Cardiac muscle cell (in vitro differentiated cells and primary cell): ENCODE data around the gene CENPA. TPM values are rescaled to one million over a fixed set of nuclear protein-coding genes. Genes with fewer than 3 reads are reported as not detected.

ENCODE experiments used
- DNase-seq, 2 donors: peaks; one replicate each; pipeline versions ENCODE4 v3.0.0 to v3.0.0-alpha.2; 2010 to 2017; ENCODE audit warnings: low read depth in 1 of 2, low spot score in 1 of 2
- H3K27ac ChIP-seq: fragments of 200-600 bp; sonication (generic); 2 replicates; pipeline ENCODE4 v1.5.1; 2016
- H3K27me3 ChIP-seq: fragments of 200-600 bp; sonication (generic); 2 replicates; pipeline ENCODE4 v1.6.0; 2016; ENCODE audit warnings: control low read depth
- H3K36me3 ChIP-seq: fragments of 200-600 bp; sonication (generic); 2 replicates; pipeline ENCODE4 v1.5.1; 2016; ENCODE audit warnings: control low read depth
- H3K4me1 ChIP-seq: fragments of 200-600 bp; sonication (generic); 2 replicates; pipeline ENCODE4 v1.8.1; 2017; ENCODE audit warnings: low read depth, mild to moderate bottlenecking, mixed run types
- H3K4me3 ChIP-seq: fragments of 200-600 bp; sonication (generic); 2 replicates; pipeline ENCODE4 v1.5.1; 2016; ENCODE audit warnings: mild to moderate bottlenecking
- H3K9me3 ChIP-seq: fragments of 200-600 bp; sonication (generic); 2 replicates; pipeline ENCODE4 v1.5.1; 2017; ENCODE audit warnings: low read depth, mild to moderate bottlenecking, control low read depth
- CTCF ChIP-seq: IDR thresholded peaks from 2 replicates; pipeline ENCODE4 v1.5.1; 2012; ENCODE audit warnings: low read depth, mild to moderate bottlenecking, low read length
- polyA plus RNA-seq: library from polyadenylated mRNA; unstranded; fragments of >200 nt; fragmentation: Nextera tagmentation; extraction: Ambion mirVana; gene quantifications from 2 replicates; pipeline ENCODE4 v1.2.1, GENCODE V29; 2016
- total RNA-seq: library from RNA; depleted of rRNA; stranded (reverse); fragments of >200 nt; gene quantifications from 2 replicates; pipeline ENCODE4 v1.2.3, GENCODE V29; 2016

CENPA gene
- total RNA-seq (1.9 and 18.6 TPM in 2 replicates), polyA plus RNA-seq (5.1 and 51.8 TPM in 2 replicates)

GRCh38 chr2:26785431-26786206 lies at the start of gene CENPA:
Gene CENPA (plus strand): TSS chr2:26786056. CDS start chr2:26786197, 141 bp downstream.
- peak within 1 kb of the TSS; percentile 85 for H3K4me3 ChIP-seq

GRCh38 chr2:26737221-26737620 lies 48.6 kb upstream of the CENPA start:
- DNase-seq: no peak
- peaks cover 10% of the 10 kb centered on the region for H3K4me1 ChIP-seq
- TF ChIP-seq CTCF: no peak
- no peaks in the 10 kb centered on the region for H3K27me3 ChIP-seq
- no peaks in the 10 kb centered on the region for H3K9me3 ChIP-seq
- H3K4me3 ChIP-seq: no peak overlapping the region
- H3K27ac ChIP-seq: no peak overlapping the region
- no peaks in the 10 kb centered on the region for H3K36me3 ChIP-seq

More at GRCh38 chr2:26785431-26786206, at the start of gene CENPA:
- no peaks in the 10 kb centered on the region for H3K9me3 ChIP-seq
- peak within 1 kb of the TSS; percentile 18 for H3K27ac ChIP-seq
- TF ChIP-seq CTCF: peak; percentile 3
- peak; percentile 99 to 100 for DNase-seq
- H3K36me3 ChIP-seq: no peaks in the 10 kb centered on the region
- no peaks in the 10 kb centered on the region for H3K27me3 ChIP-seq
- no peaks in the 10 kb centered on the region for H3K4me1 ChIP-seq

GRCh38 chr2:26738481-26738880 lies 47.4 kb upstream of the CENPA start:
- H3K27ac ChIP-seq: no peak overlapping the region
- no peak overlapping the region for H3K4me3 ChIP-seq
- no peaks in the 10 kb centered on the region for H3K36me3 ChIP-seq
- no peaks in the 10 kb centered on the region for H3K9me3 ChIP-seq
- TF ChIP-seq CTCF: no peak
- H3K4me1 ChIP-seq: peaks cover 10% of the 10 kb centered on the region
- DNase-seq: no peak
- H3K27me3 ChIP-seq: no peaks in the 10 kb centered on the region

GRCh38 chr2:26739514-26739913 lies 46.3 kb upstream of the CENPA start:
- peaks cover 10% of the 10 kb centered on the region for H3K4me1 ChIP-seq
- H3K27me3 ChIP-seq: no peaks in the 10 kb centered on the region
- no peaks in the 10 kb centered on the region for H3K9me3 ChIP-seq
- H3K27ac ChIP-seq: no peak overlapping the region
- no peak for TF ChIP-seq CTCF
- no peak for DNase-seq
- no peak overlapping the region for H3K4me3 ChIP-seq
- H3K36me3 ChIP-seq: no peaks in the 10 kb centered on the region

GRCh38 chr2:26740346-26740745 lies 45.5 kb upstream of the CENPA start:
- Histone ChIP-seq H3K27ac (no peak overlapping the region), H3K4me1 (peaks cover 10% of the 10 kb centered on the region), H3K9me3 (no peaks in the 10 kb centered on the region), H3K27me3 (no peaks in the 10 kb centered on the region), H3K4me3 (no peak overlapping the region), H3K36me3 (no peaks in the 10 kb centered on the region)
- no peak for DNase-seq
- TF ChIP-seq CTCF: no peak
